NCI-H748 (cell line): Measurements from ENCODE around the gene LRRD1.
"Not testable (repeated sequence)": the region's sequence is repeated elsewhere in the genome, so short reads cannot be mapped to it uniquely, and the experiment has no call there.

Experiments
- DNase-seq: peaks from one replicate; lab custom pipeline; 2025; ENCODE audit not compliant: unreplicated experiment; lab: John Stamatoyannopoulos, UW

LRRD1 gene

DNA sequence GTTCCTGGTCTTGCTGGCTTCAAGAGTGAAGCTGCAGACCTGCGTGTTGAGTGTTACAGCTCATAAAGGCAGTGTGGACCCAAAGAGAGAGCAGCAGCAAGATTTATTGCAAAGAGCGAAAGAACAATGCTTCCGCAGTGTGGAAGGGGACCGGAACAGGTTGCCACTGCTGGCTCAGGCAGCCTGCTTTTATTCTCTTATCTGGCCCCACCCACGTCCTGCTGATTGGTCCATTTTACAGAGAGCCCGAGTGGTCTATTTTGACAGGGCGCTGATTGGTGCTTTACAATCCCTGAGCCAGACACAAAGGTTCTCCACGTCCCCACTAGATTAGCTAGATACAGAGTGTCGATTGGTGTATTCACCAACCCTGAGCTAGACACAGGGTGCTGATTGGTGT lies 36.2 kb downstream of the LRRD1 start:
- DNase-seq, result not testable (repeated sequence)

DNA sequence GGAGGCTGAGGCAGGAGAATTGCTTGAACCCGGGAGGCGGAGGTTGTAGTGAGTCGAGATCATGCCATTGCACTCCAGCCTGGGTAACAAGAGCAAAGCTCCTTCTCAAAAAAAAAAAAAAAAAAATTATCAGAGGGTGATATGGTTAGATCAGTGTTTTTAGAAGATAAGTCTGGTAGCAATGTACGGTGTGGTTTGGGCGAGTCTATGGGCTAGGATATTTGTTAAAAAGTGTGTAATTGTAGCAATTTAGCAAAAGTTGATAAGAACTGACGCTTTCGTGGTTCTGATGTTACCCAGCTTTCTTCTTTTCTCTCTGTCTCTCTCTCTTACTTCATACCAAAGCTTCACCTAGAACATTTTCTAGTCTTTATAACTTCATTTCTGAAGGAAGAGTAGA lies 37.8 kb downstream of the LRRD1 start:
- no peak for DNase-seq

DNA sequence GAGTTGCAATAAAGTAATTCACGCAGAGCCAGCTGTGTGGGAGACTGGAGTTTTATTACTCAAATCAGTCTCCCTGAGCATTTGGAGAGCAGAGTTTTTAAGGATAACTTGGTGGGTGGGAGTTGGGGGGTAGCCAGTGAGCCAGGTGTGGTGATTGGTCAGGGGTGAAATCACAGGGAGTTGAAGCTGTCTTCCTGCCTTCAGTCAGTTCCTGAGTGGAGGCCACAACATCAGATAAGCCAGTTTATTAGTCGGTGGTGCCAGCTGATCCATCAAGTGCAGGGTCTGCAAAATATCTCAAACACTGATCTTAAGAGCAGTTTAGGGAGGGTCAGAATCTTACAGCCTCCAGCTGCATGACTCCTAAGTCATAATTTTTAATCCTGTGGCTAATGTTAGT lies 41.4 kb downstream of the LRRD1 start:
- DNase-seq, result no peak

DNA sequence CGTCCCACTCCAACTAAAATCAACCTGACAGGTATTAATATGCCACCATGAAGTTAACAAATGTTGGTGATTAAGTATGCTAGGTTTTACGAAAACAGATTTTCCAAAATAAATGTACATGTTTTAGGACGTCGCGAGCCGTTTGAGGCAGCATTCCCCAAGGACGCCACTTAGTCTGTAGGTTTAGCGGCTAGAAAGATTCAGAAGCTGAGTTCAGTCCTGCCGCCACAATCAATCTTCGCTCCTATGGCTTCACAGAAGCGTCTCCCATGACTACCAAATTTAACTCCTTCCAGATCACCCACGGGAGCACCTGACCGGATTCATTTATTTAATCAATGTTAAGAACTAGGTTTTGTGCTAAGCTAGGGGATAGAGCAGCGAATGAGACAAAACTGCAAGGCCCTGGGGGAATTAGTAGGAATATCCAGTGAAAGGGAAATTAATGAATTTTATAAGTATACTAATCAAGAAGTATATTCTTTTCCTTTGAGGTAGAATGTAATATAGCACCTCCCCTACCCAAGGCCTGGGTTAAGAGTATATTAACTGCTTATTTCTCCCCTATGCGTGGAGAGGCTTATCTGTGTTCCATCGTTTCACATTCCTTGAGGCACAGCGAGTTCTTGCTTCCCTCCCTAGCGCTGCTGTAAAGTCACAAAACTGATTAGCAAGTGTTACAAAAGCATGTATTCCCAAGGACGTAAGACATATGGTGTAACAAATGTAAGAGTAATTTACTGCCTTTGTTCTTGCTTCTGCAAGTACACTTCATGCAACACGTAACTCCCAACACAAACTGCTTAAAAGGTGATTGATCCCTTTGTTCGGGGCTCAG lies 43.7 kb downstream of the LRRD1 start:
- peak; percentile 65 for DNase-seq

DNA sequence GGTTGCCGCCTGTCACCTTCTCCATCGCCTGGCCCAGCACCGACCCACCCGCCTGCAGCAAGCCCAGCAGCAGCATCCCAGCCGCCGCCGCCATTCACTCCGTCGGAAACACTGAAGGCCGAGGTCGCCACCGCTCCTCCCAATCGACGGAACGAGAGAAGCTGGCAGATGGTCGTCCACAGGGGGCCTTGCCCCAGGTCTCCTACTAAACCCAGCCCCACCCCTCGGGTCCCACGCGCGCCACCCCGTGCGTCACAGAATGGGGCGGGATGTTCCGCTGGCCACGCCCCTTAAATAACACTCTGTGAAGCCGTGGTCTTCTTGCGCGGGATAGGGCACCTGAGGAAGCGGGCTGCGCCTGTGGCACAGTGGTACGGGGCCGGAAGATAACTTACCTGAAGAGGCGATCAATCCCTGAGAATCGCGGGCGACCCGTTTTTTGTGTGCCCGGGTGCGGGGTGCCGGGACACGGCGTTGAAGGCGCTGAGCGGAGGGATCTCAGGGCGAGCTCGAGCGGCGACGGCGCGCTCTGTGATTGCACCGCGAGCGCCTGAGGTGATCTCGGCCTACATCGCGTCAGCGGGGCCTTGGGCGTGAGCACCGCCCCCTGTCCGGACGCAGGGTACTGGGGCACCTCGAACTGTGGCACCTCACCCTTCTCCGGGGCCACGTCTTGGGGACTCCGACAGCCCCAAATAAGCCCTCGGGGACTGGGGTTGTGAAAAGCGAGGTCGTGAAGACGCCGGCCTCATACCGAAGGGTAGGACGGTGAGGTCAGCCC lies 44.5 kb downstream of the LRRD1 start, which contains the start of gene CYP51A1:
Gene CYP51A1, minus strand, starts transcription at position 207 of the 781 bp plus-strand sequence. Its CDS starts 113 bp downstream, at position 94.
- DNase-seq, result peak; percentile 96

DNA sequence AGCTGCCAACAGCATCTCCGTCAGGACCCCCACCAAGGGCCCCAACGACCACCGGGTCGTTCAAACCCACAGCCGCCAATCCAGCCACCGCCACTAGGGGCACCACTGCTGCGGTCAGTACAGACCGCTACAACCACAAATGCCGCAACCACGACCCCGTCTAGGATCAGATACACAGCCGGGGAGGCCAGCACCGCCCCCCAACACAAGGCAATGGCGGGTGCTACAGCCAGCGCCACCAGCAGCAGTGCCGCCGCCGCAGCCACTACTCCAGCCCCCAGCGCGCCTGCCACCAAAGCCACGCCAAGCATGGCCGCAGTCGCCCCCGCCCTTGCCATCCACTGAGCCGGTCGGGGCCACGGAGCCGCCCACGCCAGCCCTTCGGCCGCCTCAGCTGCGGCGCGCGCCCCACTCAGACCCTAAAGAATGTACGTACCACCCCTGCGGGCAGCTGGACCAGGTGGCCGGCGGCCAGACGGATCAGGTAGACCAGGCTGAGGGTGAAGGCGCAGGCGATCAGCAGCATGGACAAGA lies 45.1 kb downstream of the LRRD1 start:
- DNase-seq, result peak; percentile 83

DNA sequence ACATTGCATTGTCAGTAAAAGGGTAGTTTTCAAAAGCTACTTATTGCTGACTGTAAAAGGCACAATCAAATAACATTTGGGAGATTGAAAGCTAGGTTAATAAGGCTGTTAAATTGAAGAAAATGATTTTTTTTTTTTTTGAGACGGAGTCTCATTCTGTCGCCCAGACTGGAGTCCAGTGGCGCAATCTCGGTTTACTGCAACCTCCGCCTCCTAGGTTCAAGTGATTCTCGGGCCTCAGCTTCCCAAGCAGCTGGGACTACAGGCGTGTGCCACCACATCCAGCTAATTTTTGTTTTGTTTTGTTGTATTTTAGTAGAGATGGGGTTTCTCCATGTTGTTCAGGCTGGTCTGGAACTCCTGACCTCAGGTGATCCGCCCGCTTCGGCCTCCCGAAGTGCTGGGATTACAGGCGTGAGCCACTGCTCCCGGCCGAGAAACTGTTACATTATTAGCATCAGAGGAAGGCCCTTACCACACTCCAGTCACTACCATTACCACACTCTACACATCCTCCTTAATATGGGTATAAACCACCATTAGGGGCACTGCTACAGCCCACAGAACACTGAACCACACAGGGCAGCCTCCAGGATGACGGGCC lies 45.7 kb downstream of the LRRD1 start:
- DNase-seq, result peak; percentile 29

DNA sequence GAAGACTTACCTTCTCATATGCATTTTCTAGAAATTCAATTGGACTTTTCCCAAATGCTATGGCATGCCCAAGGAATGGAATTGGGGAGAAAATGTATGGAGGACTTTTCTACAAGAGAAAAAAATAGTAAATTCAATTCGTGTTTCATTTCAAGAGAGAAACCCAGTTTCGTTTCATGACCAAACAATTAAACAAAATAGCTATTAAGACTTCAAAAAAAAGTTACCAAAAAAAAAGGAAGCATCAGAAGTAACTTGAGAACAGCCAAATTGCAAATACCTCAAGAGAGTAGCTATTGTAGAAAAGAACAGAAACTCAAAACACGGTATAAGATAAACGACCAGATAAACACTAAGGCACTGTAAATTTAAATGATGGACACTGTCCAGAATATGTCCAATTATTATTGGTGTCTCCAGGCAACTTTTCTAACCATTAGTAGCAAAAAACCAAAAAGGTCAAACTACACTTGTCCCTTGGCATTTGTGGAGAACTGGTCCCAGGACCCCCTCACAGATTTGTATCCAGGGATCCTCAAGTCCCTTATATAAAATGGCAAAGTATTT lies 47.1 kb downstream of the LRRD1 start:
- DNase-seq, result no peak

DNA sequence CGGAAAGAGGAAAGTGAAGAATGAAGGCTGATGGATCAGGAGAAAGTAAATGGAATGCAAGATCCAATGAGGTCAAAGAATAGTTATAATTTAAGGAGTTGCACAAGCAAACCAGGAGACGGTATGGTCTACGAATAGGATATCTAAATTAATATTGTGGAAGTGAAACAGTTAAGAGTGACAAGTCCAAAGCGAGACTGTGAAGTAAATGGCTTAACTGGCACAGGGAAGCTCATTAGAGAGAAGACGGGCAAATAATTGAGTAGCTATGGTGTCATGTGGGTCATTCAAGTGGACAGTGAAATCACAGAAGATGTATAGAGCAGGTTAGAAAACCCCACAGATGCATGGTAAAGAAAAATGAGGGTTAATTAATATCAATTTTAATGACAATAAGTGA lies 47.8 kb downstream of the LRRD1 start:
- no peak for DNase-seq

DNA sequence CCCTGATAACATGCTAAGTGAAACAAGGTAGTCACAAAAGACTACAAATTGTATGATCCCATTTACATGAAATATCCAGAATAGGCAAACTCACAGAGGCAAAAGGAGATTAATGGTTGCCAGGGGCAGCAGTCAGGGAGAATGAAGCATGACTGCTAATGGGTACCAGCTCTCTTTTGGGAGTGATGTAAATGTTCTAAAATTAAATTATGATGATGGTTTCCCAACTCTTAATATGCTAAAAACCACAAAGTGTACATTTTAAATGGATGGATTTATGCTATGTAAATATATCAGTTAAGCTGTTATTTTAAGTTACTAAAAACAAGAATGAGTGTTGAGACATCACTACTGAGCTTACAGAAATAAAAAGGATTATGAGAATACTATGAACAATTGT lies 57.3 kb downstream of the LRRD1 start:
- DNase-seq, result no peak

DNA sequence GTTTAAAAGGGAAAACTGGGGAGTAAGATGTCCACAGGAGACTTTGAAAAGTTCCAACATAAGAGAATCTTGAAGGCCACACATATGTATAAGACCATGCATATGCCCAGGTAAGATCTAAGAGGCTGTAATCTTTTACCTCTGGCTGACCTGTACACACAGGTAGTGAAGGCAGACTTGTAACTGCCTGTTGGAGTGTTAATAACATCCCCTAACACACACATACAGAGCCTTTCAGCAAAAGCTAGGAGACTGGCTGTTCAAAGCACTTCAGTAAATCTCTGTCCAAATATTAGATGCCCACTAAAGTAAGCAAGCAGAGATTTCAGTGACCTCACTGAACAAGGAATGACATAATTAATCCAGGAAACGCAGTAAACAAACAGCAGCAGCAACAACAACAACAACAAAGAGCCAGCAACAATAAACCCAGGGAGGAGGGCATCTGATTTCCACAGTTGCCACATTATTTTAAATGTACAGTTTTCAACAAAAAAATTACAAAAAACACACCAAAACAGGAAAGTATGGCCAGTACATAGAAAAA lies 59.7 kb downstream of the LRRD1 start:
- peak; percentile 6 for DNase-seq

DNA sequence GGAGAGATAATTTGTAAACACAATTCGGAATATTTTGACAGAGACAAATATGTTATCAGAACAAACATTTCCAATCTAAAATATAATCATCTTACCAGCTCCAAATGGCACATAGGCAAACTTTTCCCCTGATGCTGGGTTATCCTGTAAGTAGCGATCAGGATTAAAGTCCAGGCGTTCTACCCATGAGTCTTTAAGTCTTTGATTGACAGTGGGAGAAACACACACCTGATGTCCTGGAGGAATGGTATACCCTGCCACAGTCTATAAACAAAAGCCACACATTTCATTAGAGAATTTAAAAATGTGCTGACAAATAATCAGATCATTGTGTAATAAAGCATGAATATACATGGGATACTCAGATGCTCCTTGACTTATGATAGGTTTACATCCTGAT lies 62.0 kb downstream of the LRRD1 start:
- no peak for DNase-seq

DNA sequence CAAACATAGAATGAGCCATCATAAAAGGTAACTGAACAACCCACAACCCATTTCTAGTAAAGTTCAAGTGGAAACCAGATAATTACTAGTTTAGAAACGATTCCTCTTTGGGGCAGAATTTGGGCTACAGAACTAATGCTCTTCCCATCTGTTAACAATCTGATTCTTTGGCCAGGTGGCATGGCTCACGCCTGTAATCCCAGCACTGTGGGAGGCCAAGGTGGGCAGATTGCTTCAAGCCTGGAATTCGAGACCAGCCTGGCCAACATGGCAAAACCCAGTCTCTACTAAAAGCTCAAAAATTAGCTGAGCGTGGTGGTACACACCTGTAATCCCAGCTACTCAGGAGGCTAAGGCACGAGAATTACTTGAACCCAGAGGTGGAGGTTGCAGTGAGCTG lies 63.1 kb downstream of the LRRD1 start:
- DNase-seq, result peak; percentile 14

DNA sequence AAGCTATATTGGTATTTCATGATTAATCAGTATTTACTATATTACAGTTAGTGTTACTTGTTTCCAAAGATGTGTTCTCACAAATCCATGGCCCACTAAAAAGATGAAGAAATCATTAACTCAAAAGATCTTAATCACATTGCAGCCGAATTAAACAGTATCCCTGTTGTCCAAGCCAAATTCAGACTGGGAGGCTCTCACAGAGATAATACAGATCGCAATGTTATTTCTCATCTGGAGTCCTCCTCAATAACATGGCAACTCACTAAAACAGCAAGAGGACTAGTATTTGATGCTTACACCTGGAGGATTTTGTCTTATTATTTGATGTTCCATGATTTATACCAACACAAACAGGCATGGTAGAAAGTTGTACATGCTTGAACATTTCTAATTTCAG lies 68.1 kb downstream of the LRRD1 start:
- no peak for DNase-seq

DNA sequence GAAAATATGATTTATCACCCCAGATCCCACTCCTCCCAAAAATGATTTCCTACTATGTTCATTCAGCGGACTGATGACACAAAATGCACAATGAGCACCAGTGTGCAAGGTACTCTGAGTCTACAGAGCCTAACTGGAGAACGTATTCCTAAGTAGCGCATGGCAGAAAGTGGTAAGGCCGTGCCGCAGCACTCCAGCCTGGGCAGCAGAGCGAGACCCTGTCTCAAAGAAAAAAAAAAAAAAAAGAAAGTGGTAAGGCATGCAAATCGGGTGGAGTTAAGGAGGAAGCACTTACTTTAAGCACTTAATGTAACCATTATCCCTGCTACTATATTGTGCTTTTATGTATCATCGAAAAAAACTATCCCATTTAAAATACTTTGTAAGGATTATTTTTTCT lies 70.1 kb downstream of the LRRD1 start:
- no peak for DNase-seq

DNA sequence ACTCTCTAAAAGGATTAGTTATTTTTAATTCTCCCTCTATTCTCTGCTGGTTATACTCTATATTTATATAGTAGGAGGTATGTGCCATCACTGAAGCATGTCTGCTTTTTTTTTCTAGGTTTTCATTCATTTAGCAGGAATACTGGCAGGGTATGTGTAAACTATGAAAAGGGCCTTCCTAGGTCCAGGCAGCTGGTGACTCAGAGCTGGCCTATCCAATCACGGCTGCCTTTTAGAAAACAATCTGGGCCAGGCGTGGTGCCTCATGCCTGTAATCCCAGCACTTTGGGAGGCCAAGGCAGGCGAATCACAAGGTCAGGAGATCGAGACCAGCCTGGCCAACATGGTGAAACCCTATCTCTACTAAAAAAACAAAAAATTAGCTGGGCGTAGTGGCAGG lies 76.1 kb downstream of the LRRD1 start:
- not testable (repeated sequence) for DNase-seq

DNA sequence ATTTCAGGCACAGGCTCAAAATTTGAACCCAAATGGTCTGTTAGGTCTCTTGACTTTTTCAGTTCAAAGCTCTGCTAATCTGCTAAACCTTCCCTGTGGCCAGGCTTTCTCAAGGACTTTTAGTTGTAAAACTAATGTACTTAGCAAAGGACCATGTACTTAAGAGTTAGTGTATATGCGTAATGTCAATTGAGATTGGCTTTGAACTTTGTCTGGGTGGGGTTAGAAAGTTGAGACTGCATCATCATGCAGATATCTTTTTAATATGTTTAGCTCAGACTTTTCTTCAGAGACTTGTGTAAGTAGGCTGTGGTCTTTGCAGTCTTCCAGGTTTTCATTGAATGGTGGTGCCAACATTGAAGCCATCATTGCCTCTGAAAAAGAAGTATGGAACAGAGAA lies 78.4 kb downstream of the LRRD1 start:
- DNase-seq, result no peak

DNA sequence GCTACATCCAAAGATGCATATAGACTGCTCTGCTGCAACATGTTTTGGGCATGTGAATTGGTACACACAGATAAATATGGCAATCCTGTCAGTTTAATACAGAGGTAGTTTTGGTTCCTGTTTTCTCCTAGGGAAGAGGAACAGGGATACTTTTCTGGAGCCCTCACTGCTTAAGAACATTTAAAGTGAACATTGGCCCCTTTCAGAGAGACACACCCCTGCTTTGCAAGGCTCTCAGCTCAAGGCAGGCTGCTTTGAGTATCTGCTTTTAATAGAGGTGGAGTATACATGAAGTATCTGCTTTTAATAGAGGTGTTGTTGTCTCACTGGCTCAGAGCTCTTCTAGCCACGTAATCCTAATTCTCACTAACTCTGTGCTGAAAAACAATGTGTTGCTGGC lies 83.6 kb downstream of the LRRD1 start:
- DNase-seq, result no peak
